DND-41 (cell line): ENCODE data around the gene MUL1.

Experiments used
- CTCF ChIP-seq: IDR thresholded peaks from 2 replicates; pipeline ENCODE4 v1.5.1; 2012; ENCODE audit warnings: borderline replicate concordance, low read length, moderate library complexity, mild to moderate bottlenecking; ENCODE audit not compliant: poor library complexity, severe bottlenecking; ENCODE audit errors: extremely low read depth
- EZH2 ChIP-seq: IDR thresholded peaks from 3 replicates; pipeline ENCODE4 v1.6.1; 2012; ENCODE audit warnings: borderline replicate concordance, low read depth, mild to moderate bottlenecking, moderate library complexity, low read length, inconsistent platforms; ENCODE audit not compliant: severe bottlenecking

- TF ChIP-seq CTCF (no peak), EZH2 (no peak)
Measured at GRCh38 chr1:20551945-20552727, 44.2 kb upstream of the MUL1 start, which contains the start of gene FAM43B.
